ENCODE data around the gene TCF12. TPM values are rescaled to one million over a fixed set of nuclear protein-coding genes. Genes with fewer than 3 reads are reported as not detected.

The TCF12 gene
- total RNA-seq, 1 donor from 2014 or later = 112 TPM

- peaks cover 99% of the 10 kb centered on the region for H3K79me2 ChIP-seq (ENCODE audit: insufficient read depth, low read length)
- H3K27me3 Mint-ChIP-seq (ENCODE audit: low read depth, unreplicated experiment) = no peaks in the 10 kb centered on the region
- H3K4me3 Mint-ChIP-seq (ENCODE audit: unreplicated experiment) = no peak overlapping the region
- no peak overlapping the region for H3K27ac Mint-ChIP-seq (ENCODE audit: unreplicated experiment)
- H3K4me3 ChIP-seq (ENCODE audit: insufficient read depth, low read depth, low read length) = no peak overlapping the region
- H3K36me3 Mint-ChIP-seq (ENCODE audit: low read depth, unreplicated experiment) = peaks cover 11% of the 10 kb centered on the region
- no peak for DNase-seq (ENCODE audit: low read depth)
- H3K4me1 Mint-ChIP-seq (ENCODE audit: low read depth, unreplicated experiment) = peaks cover 15% of the 10 kb centered on the region
- H4K20me1 ChIP-seq (ENCODE audit: insufficient read depth, low read length) = peaks cover 81% of the 10 kb centered on the region
- no peaks in the 10 kb centered on the region for H3K27me3 ChIP-seq (ENCODE audit: insufficient read depth, low read length)
- no peaks in the 10 kb centered on the region for H3K36me3 ChIP-seq (ENCODE audit: insufficient read depth, low read length)
- H3K4me2 ChIP-seq (ENCODE audit: low read length) = no peak overlapping the region
- no peaks in the 10 kb centered on the region for H3K9me3 Mint-ChIP-seq (ENCODE audit: unreplicated experiment)
- H3K9me3 ChIP-seq (ENCODE audit: insufficient read depth, low read depth, low read length) = no peaks in the 10 kb centered on the region
- H2AFZ ChIP-seq (ENCODE audit: low read depth, low read length) = no peak overlapping the region
- no peak for FAIRE-seq
- H3K27ac ChIP-seq (ENCODE audit: low read depth, low read length) = no peak overlapping the region
- no peaks in the 10 kb centered on the region for H3K4me1 ChIP-seq (ENCODE audit: insufficient read depth, low read length)
- no peak overlapping the region for H3K9ac ChIP-seq (ENCODE audit: low read length)
- TF ChIP-seq EZH2 (IDR thresholded peaks at IDR 0.05; ENCODE audit: insufficient read depth, low read length) (no peak), CTCF (IDR thresholded peaks at IDR 0.05; ENCODE audit: insufficient read depth, low read depth, low read length) (no peak)
Measured at GRCh38 chr15:56936929-56937328, 18.5 kb downstream of the TCF12 start.

GRCh38 chr15:56939257-56939656 is 20.8 kb downstream of the TCF12 start:
- FAIRE-seq (no peak), DNase-seq (ENCODE audit: low read depth) (no peak)
- peaks cover 84% of the 10 kb centered on the region for H4K20me1 ChIP-seq (ENCODE audit: insufficient read depth, low read length)
- H3K27me3 ChIP-seq (ENCODE audit: insufficient read depth, low read length) = no peaks in the 10 kb centered on the region
- peaks cover 100% of the 10 kb centered on the region for H3K79me2 ChIP-seq (ENCODE audit: insufficient read depth, low read length)
- H3K4me1 Mint-ChIP-seq (ENCODE audit: low read depth, unreplicated experiment) = peaks cover 10% of the 10 kb centered on the region
- H3K27ac ChIP-seq (ENCODE audit: low read depth, low read length) = no peak overlapping the region
- H3K9me3 ChIP-seq (ENCODE audit: insufficient read depth, low read depth, low read length) = no peaks in the 10 kb centered on the region
- H3K9me3 Mint-ChIP-seq (ENCODE audit: unreplicated experiment) = no peaks in the 10 kb centered on the region
- peaks cover 11% of the 10 kb centered on the region for H3K36me3 Mint-ChIP-seq (ENCODE audit: low read depth, unreplicated experiment)
- H3K27me3 Mint-ChIP-seq (ENCODE audit: low read depth, unreplicated experiment) = no peaks in the 10 kb centered on the region
- no peak overlapping the region for H3K27ac Mint-ChIP-seq (ENCODE audit: unreplicated experiment)
- H2AFZ ChIP-seq (ENCODE audit: low read depth, low read length) = no peak overlapping the region
- no peaks in the 10 kb centered on the region for H3K4me1 ChIP-seq (ENCODE audit: insufficient read depth, low read length)
- no peak overlapping the region for H3K4me3 Mint-ChIP-seq (ENCODE audit: unreplicated experiment)
- no peak overlapping the region for H3K4me2 ChIP-seq (ENCODE audit: low read length)
- H3K4me3 ChIP-seq (ENCODE audit: insufficient read depth, low read depth, low read length) = no peak overlapping the region
- no peak overlapping the region for H3K9ac ChIP-seq (ENCODE audit: low read length)
- no peaks in the 10 kb centered on the region for H3K36me3 ChIP-seq (ENCODE audit: insufficient read depth, low read length)
- TF ChIP-seq EZH2 (IDR thresholded peaks at IDR 0.05; ENCODE audit: insufficient read depth, low read length) = no peak
- no peak for TF ChIP-seq CTCF (IDR thresholded peaks at IDR 0.05; ENCODE audit: insufficient read depth, low read depth, low read length)

- FAIRE-seq = no peak
- TF ChIP-seq CTCF (IDR thresholded peaks at IDR 0.05; ENCODE audit: insufficient read depth, low read depth, low read length) = no peak
- no peak for TF ChIP-seq EZH2 (IDR thresholded peaks at IDR 0.05; ENCODE audit: insufficient read depth, low read length)
- Histone ChIP-seq H3K4me3 (ENCODE audit: insufficient read depth, low read depth, low read length) (no peak overlapping the region), H3K9me3 (ENCODE audit: insufficient read depth, low read depth, low read length) (no peaks in the 10 kb centered on the region), H3K36me3 (ENCODE audit: insufficient read depth, low read length) (no peaks in the 10 kb centered on the region), H3K27me3 (ENCODE audit: insufficient read depth, low read length) (no peaks in the 10 kb centered on the region), H3K4me2 (ENCODE audit: low read length) (no peak overlapping the region), H3K27ac (ENCODE audit: low read depth, low read length) (no peak overlapping the region), H4K20me1 (ENCODE audit: insufficient read depth, low read length) (peaks cover 75% of the 10 kb centered on the region), H2AFZ (ENCODE audit: low read depth, low read length) (no peak overlapping the region), H3K79me2 (ENCODE audit: insufficient read depth, low read length) (peaks cover 100% of the 10 kb centered on the region), H3K9ac (ENCODE audit: low read length) (no peak overlapping the region), H3K4me1 (ENCODE audit: insufficient read depth, low read length) (no peaks in the 10 kb centered on the region)
- H3K36me3 Mint-ChIP-seq (ENCODE audit: low read depth, unreplicated experiment) = peaks cover 11% of the 10 kb centered on the region
- no peaks in the 10 kb centered on the region for H3K9me3 Mint-ChIP-seq (ENCODE audit: unreplicated experiment)
- no peaks in the 10 kb centered on the region for H3K27me3 Mint-ChIP-seq (ENCODE audit: low read depth, unreplicated experiment)
- DNase-seq (ENCODE audit: low read depth) = no peak
- no peak overlapping the region for H3K27ac Mint-ChIP-seq (ENCODE audit: unreplicated experiment)
- H3K4me1 Mint-ChIP-seq (ENCODE audit: low read depth, unreplicated experiment) = peaks cover 4% of the 10 kb centered on the region
- no peak overlapping the region for H3K4me3 Mint-ChIP-seq (ENCODE audit: unreplicated experiment)
Measured at GRCh38 chr15:56940388-56940787, 21.9 kb downstream of the TCF12 start.
